ENCODE results near the gene MAT2B.

Gene MAT2B

GRCh38 chr5:163562071-163562470 lies 56.7 kb downstream of the MAT2B start:
- DNase-seq, result no peak

DNA sequence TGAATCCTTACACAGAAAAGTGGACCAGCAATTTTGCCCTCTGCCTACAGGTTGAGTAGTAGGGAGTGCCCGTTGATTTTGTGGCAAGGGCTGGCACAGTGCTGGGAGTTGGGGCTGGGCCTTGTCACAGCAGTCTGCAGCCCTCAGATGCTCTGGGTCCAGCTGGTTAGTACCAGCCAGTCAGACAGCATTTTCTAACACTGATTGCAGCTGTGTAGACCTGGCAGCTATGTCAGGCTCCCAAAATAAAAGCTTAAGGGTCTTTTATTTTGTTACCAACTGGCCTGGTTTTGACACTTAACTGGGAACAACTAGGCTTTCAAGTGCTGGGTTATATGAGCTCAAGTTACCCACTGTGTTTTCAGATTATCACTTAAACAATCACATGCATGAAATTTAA lies 57.7 kb downstream of the MAT2B start:
- DNase-seq, result no peak

GRCh38 chr5:163563880-163564279 lies 58.5 kb downstream of the MAT2B start:
- DNase-seq, result no peak

GRCh38 chr5:163564321-163564938 lies 59.0 kb downstream of the MAT2B start:
- no peak for DNase-seq

- no peak for DNase-seq
Observed at GRCh38 chr5:163565492-163565891, 60.1 kb downstream of the MAT2B start.

DNA sequence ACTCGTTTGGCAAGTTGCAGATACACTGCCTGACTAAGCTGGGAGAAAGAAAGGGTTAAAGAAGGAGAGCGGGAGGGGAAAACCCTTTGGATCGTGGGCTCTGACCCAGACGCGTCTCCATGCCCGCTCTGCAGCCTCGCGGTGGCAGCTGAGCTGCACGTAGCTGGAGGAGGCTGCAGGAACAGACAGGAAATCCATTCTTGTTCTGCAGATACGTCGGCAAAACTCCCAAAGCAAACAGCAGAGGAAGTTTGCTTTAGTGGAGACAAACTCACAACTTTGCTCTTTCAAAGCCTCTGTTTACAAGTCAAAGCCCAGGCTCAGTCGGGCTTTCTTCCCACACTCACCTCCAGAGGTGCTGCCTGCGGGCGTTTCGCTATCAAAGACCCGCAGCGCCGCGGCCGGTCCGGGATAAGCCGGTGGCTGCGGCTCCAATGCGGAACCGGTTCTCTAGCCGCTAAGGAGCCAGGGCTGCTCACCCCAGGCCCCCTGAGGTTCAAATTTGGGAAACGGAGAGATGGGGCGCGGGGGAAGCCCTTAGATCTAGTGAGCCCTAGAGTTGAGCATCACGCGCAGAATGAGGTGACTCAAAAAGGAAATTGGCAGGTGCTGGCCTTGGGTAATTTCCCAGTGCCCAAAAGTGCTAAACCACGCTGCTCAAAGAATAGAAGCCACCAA lies 60.7 kb downstream of the MAT2B start:
- no peak for DNase-seq

- no peak for DNase-seq
Observed at GRCh38 chr5:163566678-163567077, 61.3 kb downstream of the MAT2B start.

GRCh38 chr5:163567811-163568210 lies 62.4 kb downstream of the MAT2B start:
- no peak for DNase-seq

Measured in NCI-H187 treated with DMSO at 0.1 percent for 48 hours (cell line).